Loucy (cell line): ENCODE measurements around the gene SLC12A5.

Experiments
- H2AFZ ChIP-seq: fragments of 200-600 bp; sonication (generic); 2 replicates; pipeline ENCODE4 v1.6.0; 2016; ENCODE audit warnings: antibody characterized with exemption, mild to moderate bottlenecking, low read length, moderate library complexity
- H3F3A ChIP-seq: fragments of 200-600 bp; 2 replicates; pipeline ENCODE4 v1.6.0; 2016; ENCODE audit warnings: antibody characterized with exemption, low read depth, mild to moderate bottlenecking
- H3K27me3 ChIP-seq: fragments of 200-600 bp; sonication (generic); 2 replicates; pipeline ENCODE4 v1.6.1; 2014; ENCODE audit warnings: low read length, mild to moderate bottlenecking; ENCODE audit not compliant: insufficient read depth, poor library complexity, severe bottlenecking
- H3K36me3 ChIP-seq: fragments of 200-600 bp; sonication (generic); 2 replicates; pipeline ENCODE4 v1.6.1; 2016; ENCODE audit warnings: low read length; ENCODE audit not compliant: insufficient read depth
- H3K4me1 ChIP-seq: fragments of 200-600 bp; sonication (generic); 2 replicates; pipeline ENCODE4 v1.5.1; 2014; ENCODE audit warnings: low read length, mild to moderate bottlenecking; ENCODE audit not compliant: insufficient read depth, poor library complexity, severe bottlenecking
- H3K4me2 ChIP-seq: fragments of 200-600 bp; sonication (generic); 2 replicates; pipeline ENCODE4 v1.6.0; 2014; ENCODE audit warnings: antibody characterized with exemption, low read length, low read depth, mild to moderate bottlenecking; ENCODE audit not compliant: poor library complexity, severe bottlenecking
- H3K4me3 ChIP-seq: fragments of 200-600 bp; sonication (generic); 2 replicates; pipeline ENCODE4 v1.5.1; 2014; ENCODE audit warnings: low read length, mild to moderate bottlenecking, mixed read lengths; ENCODE audit not compliant: poor library complexity, severe bottlenecking
- H3K79me2 ChIP-seq: fragments of 200-600 bp; sonication (generic); 2 replicates; pipeline ENCODE4 v1.6.1; 2014; ENCODE audit warnings: low read length; ENCODE audit not compliant: insufficient read depth
- H3K9ac ChIP-seq: fragments of 200-600 bp; sonication (generic); 2 replicates; pipeline ENCODE4 v1.6.0; 2014; ENCODE audit warnings: mild to moderate bottlenecking, low read depth, low read length, moderate library complexity; ENCODE audit not compliant: poor library complexity, severe bottlenecking
- H3K9me2 ChIP-seq: fragments of 200-600 bp; sonication (generic); replicated peaks from 2 replicates; pipeline ENCODE4 v1.6.1; 2016; ENCODE audit warnings: low read depth, low read length, mixed read lengths
- H3K9me3 ChIP-seq: fragments of 200-600 bp; sonication (generic); 2 replicates; pipeline ENCODE4 v1.6.1; 2014; ENCODE audit warnings: mild to moderate bottlenecking, antibody characterized with exemption, low read length, low read depth; ENCODE audit not compliant: insufficient read depth
- H4K20me1 ChIP-seq: fragments of 200-600 bp; sonication (generic); 2 replicates; pipeline ENCODE4 v1.6.0; 2014; ENCODE audit warnings: antibody characterized with exemption, low read length, mild to moderate bottlenecking; ENCODE audit not compliant: insufficient read depth, poor library complexity, severe bottlenecking
- EZH2phosphoT487 ChIP-seq: fragments of 200-600 bp; IDR thresholded peaks from 2 replicates; pipeline ENCODE4 v1.6.1; 2018; ENCODE audit warnings: antibody characterized with exemption, mild to moderate bottlenecking, moderate library complexity, borderline replicate concordance
- TF ChIP-seq, protein P1 (sequence below): fragments of 200-600 bp; sonication (generic); conservative IDR thresholded peaks from 2 replicates; pipeline ENCODE4 v1.5.1; 2014; ENCODE audit warnings: mild to moderate bottlenecking, antibody characterized with exemption, low read length

The SLC12A5 gene

DNA sequence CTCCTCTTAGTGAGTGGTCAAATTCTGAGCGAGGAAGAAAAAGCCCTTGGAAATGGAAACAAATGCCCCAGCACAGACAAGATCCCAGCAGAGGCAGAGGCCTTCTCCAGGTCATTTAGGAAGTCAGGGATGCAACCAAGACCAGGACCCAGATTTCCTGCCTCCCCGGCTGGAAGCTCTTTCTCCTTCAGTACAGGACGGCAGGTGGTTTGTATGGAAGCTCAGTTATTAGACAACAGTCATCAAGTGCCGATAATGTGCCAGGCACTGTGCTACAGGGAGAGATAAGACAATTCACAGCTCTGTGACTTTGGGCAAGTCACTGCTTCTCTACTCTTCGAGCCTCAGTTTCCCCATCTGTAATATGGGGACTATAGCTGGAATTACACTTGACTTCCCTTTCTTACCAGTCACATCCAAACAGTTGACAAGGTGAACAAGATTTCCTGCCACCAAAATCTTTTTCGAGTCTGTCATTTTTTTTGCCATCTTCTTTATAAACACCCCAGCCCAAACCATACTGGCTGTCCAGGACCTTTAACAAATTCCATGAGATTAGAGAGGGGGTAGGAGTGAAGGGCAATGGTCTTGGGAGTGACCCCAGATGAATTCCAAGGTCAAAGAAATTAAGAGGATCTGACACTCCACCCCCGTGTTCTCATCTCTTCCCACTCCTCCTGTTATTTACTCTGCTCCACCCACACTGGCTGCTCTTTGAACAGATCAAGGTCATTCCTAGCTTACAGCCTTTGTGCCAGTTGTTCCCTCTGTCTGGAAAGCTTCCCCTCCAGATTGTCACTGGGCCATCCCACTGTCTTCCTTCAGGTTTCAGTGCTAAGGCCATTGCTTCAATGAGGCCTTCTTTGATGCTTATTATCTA, 14.3 kb upstream of the SLC12A5 start:
- Histone ChIP-seq H3K4me1 (peaks cover 8% of the 10 kb centered on the region), H3K9ac (no peak overlapping the region), H3F3A (no peaks in the 10 kb centered on the region), H3K79me2 (no peaks in the 10 kb centered on the region), H3K4me3 (peak overlapping the region; percentile 71), H4K20me1 (no peaks in the 10 kb centered on the region), H3K9me3 (no peaks in the 10 kb centered on the region), H3K27me3 (no peaks in the 10 kb centered on the region), H3K4me2 (peak overlapping the region; percentile 82), H3K36me3 (no peaks in the 10 kb centered on the region), H2AFZ (peak overlapping the region; percentile 42; the same call in 1 of the 2 replicates), H3K9me2 (no peaks in the 10 kb centered on the region)
- TF ChIP-seq EZH2phosphoT487: no peak
- TF ChIP-seq, protein P1, sequence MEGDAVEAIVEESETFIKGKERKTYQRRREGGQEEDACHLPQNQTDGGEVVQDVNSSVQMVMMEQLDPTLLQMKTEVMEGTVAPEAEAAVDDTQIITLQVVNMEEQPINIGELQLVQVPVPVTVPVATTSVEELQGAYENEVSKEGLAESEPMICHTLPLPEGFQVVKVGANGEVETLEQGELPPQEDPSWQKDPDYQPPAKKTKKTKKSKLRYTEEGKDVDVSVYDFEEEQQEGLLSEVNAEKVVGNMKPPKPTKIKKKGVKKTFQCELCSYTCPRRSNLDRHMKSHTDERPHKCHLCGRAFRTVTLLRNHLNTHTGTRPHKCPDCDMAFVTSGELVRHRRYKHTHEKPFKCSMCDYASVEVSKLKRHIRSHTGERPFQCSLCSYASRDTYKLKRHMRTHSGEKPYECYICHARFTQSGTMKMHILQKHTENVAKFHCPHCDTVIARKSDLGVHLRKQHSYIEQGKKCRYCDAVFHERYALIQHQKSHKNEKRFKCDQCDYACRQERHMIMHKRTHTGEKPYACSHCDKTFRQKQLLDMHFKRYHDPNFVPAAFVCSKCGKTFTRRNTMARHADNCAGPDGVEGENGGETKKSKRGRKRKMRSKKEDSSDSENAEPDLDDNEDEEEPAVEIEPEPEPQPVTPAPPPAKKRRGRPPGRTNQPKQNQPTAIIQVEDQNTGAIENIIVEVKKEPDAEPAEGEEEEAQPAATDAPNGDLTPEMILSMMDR: no peak

DNA sequence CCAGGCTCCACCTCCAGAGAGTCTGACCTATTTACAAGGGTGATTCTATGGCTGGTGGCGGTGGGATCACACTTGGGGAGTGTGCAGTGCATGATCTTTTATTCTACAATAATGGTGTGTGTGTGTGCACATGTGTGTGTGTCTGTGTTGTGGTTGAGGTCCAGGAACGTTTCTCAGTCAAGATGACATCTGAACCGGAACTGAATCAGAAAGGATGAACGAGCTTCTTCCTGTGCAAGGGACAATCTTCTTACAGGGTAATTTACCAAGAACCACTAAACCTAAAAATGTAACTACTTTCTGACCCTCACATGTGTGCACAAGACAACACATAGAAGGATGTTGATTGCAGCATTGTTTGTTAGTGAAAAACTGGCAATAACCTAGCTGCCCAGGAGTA, 11.7 kb upstream of the SLC12A5 start:
- H3K9me3 ChIP-seq: no peaks in the 10 kb centered on the region
- no peaks in the 10 kb centered on the region for H3K36me3 ChIP-seq
- H2AFZ ChIP-seq: no peak overlapping the region
- H4K20me1 ChIP-seq: no peaks in the 10 kb centered on the region
- no peak overlapping the region for H3K4me3 ChIP-seq
- peaks cover 9% of the 10 kb centered on the region for H3K4me1 ChIP-seq
- H3K79me2 ChIP-seq: no peaks in the 10 kb centered on the region
- no peaks in the 10 kb centered on the region for H3F3A ChIP-seq
- no peaks in the 10 kb centered on the region for H3K9me2 ChIP-seq
- H3K4me2 ChIP-seq: no peak overlapping the region
- TF ChIP-seq, protein P1: no peak
- TF ChIP-seq EZH2phosphoT487: no peak
- no peak overlapping the region for H3K9ac ChIP-seq
- H3K27me3 ChIP-seq: no peaks in the 10 kb centered on the region

DNA sequence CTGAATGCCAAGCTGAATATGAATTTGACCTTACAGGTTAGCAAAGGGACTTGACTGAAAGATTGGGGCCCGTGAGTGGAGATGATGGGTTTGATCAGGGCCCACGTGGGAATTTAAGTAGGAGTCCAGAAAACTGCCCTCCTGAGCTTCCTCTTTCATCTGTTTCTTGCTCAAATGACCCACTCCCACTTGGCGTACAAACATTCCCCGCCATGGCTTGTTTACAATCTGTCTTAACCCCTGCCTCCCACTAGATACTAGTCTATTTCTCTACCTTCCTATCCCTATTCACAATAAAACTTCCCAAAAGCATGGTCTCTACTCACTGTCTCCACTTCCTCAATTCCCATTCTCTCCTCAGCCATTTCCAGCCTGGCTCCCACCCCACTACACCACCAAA, 10.9 kb upstream of the SLC12A5 start:
- Histone ChIP-seq H3K27me3 (no peaks in the 10 kb centered on the region), H3K9ac (no peak overlapping the region), H3K36me3 (no peaks in the 10 kb centered on the region), H3K9me3 (no peaks in the 10 kb centered on the region), H3K9me2 (no peaks in the 10 kb centered on the region), H3K4me1 (peaks cover 15% of the 10 kb centered on the region), H3K79me2 (no peaks in the 10 kb centered on the region), H3K4me2 (no peak overlapping the region), H3K4me3 (no peak overlapping the region), H4K20me1 (no peaks in the 10 kb centered on the region), H3F3A (no peaks in the 10 kb centered on the region), H2AFZ (no peak overlapping the region)
- no peak for TF ChIP-seq EZH2phosphoT487
- TF ChIP-seq, protein P1: no peak
